HG02884 (cell line): ENCODE data around the gene NEDD9.

Experiments
- ATAC-seq: cut with Tn5 transposase; IDR thresholded peaks from one replicate; pipeline ENCODE4 v1.9.1; 2021; ENCODE audit warnings: mild to moderate bottlenecking, moderate library complexity; ENCODE audit not compliant: unreplicated experiment

Gene NEDD9

GRCh38 chr6:11146117-11146826, 86.2 kb downstream of the NEDD9 start:
- no peak for ATAC-seq

- peak; percentile 64 for ATAC-seq
These were observed 88.0 kb downstream of the NEDD9 start for GRCh38 chr6:11144393-11144851.

- no peak for ATAC-seq
These were observed 88.8 kb downstream of the NEDD9 start for GRCh38 chr6:11143394-11144371.

GRCh38 chr6:11142296-11143027, 90.0 kb downstream of the NEDD9 start:
- ATAC-seq, result no peak

- no peak for ATAC-seq
These were observed 91.2 kb downstream of the NEDD9 start for GRCh38 chr6:11141295-11141694.

GRCh38 chr6:11140056-11140455, 92.4 kb downstream of the NEDD9 start:
- no peak for ATAC-seq

- ATAC-seq, result peak; percentile 77
These were observed 93.2 kb downstream of the NEDD9 start for GRCh38 chr6:11139051-11139960.

- no peak for ATAC-seq
These were observed 95.7 kb downstream of the NEDD9 start for GRCh38 chr6:11136809-11137208.
